ENCODE data around the gene SLC22A5. TPM values are rescaled to one million over a fixed set of nuclear protein-coding genes. Genes with fewer than 3 reads are reported as not detected.
A peak's percentile ranks its signal among the peaks of the same experiment; 100 is the strongest.

SLC22A5 gene
- total and polyA plus RNA-seq, 2 experiments from 2014 or later: 14.7 to 20.8 TPM

DNA sequence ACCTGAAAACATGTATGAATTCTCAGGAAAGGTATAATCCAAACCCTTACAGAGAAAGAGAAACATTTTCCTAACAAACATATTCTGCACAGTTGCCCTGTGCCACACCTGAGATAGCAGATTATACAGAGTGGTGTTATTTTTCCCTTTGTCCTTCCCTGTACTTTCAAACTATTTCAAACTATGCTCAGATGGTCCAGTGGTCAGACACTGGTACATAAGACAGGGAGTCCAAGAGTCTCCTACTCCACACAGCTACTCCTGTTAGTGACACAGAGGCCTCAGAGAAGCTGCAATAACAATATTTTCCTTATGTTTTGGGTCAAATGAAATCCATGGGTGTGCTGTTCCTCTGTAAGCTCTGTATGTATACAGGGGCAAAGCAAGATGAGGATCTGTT lies 30.0 kb upstream of the SLC22A5 start:
- Histone ChIP-seq H2AFZ (no peak overlapping the region), H3K79me2 (no peaks in the 10 kb centered on the region), H3K4me1 (ENCODE audit: insufficient read depth) (peaks cover 13% of the 10 kb centered on the region), H3K4me2 (no peak overlapping the region), H3K4me3 (no peak overlapping the region), H3K27me3 (no peaks in the 10 kb centered on the region), H3K9me3 (ENCODE audit: low read depth) (no peaks in the 10 kb centered on the region), H4K20me1 (ENCODE audit: insufficient read depth, poor library complexity, severe bottlenecking) (no peaks in the 10 kb centered on the region), H3K9me2 (replicated peaks; ENCODE audit: insufficient read depth) (no peaks in the 10 kb centered on the region), H3K27ac (peak overlapping the region; percentile 42), H3K36me3 (replicated peaks; ENCODE audit: insufficient read depth, low read depth) (no peaks in the 10 kb centered on the region)
- DNase-seq (ENCODE audit: low spot score): no peak
- TF ChIP-seq EZH2 (IDR thresholded peaks at IDR 0.05; ENCODE audit: borderline replicate concordance) (no peak), EZH2phosphoT487 (IDR thresholded peaks at IDR 0.05; ENCODE audit: low read depth, severe bottlenecking, unreplicated experiment) (no peak)
- TF ChIP-seq, protein P1, sequence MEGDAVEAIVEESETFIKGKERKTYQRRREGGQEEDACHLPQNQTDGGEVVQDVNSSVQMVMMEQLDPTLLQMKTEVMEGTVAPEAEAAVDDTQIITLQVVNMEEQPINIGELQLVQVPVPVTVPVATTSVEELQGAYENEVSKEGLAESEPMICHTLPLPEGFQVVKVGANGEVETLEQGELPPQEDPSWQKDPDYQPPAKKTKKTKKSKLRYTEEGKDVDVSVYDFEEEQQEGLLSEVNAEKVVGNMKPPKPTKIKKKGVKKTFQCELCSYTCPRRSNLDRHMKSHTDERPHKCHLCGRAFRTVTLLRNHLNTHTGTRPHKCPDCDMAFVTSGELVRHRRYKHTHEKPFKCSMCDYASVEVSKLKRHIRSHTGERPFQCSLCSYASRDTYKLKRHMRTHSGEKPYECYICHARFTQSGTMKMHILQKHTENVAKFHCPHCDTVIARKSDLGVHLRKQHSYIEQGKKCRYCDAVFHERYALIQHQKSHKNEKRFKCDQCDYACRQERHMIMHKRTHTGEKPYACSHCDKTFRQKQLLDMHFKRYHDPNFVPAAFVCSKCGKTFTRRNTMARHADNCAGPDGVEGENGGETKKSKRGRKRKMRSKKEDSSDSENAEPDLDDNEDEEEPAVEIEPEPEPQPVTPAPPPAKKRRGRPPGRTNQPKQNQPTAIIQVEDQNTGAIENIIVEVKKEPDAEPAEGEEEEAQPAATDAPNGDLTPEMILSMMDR (IDR thresholded peaks at IDR 0.05; ENCODE audit: poor library complexity): no peak

DNA sequence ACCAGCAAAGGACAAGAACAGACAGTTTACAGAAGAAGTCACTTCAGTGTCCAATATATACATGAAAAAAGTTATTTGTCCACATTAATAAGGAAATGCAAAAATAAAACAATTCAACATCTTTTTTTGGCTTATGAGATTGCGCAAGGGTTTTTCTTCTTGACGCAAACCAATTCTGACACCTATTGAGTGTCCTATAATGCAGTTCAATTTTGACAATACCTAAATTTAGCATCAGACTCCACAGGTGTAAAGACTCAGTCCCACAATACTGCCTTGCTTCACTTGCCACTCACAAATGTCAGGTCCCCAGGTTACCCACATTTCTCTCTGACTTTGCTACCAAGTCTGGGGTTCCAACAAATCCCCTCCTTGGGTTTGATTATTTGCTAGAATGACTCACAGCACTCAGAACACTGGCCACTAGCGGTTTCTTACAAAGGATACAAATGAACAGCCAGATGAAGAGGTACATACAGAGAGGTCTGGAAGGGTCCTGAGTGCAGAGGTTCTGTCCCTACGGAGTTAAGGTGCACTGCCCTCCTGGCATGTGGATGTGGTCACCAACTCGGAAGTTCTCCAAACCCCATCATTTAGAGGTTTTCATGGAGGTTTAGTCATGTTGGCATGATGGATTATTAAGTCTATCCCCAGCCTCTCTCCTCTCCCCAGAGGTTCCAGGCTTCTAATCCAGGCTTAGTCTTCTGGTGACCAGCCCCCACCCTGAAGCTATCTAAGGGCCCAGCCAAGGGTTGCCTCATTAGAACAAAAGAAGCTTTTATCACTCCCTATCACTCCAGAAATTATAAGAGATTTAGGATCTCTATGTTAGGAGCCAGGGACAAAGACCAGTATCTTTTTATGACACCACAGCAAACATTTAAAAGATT lies 27.0 kb upstream of the SLC22A5 start:
- Histone ChIP-seq H3K4me3 (no peak overlapping the region), H2AFZ (no peak overlapping the region), H3K4me1 (ENCODE audit: insufficient read depth) (peaks cover 13% of the 10 kb centered on the region), H3K36me3 (replicated peaks; ENCODE audit: insufficient read depth, low read depth) (no peaks in the 10 kb centered on the region), H3K27ac (no peak overlapping the region), H3K9me2 (replicated peaks; ENCODE audit: insufficient read depth) (no peaks in the 10 kb centered on the region), H3K79me2 (no peaks in the 10 kb centered on the region), H3K4me2 (no peak overlapping the region), H3K27me3 (no peaks in the 10 kb centered on the region), H4K20me1 (ENCODE audit: insufficient read depth, poor library complexity, severe bottlenecking) (no peaks in the 10 kb centered on the region), H3K9me3 (ENCODE audit: low read depth) (no peaks in the 10 kb centered on the region)
- TF ChIP-seq EZH2phosphoT487 (IDR thresholded peaks at IDR 0.05; ENCODE audit: low read depth, severe bottlenecking, unreplicated experiment) (no peak), EZH2 (IDR thresholded peaks at IDR 0.05; ENCODE audit: borderline replicate concordance) (no peak)
- TF ChIP-seq, protein P1 (IDR thresholded peaks at IDR 0.05; ENCODE audit: poor library complexity): peak; percentile 19
- no peak for DNase-seq (ENCODE audit: low spot score)
- WGBS (ENCODE audit: low lambda C conversion rate, missing lambda C conversion rate): 76% methylated on average over 5 of the region's 5 CpGs

DNA sequence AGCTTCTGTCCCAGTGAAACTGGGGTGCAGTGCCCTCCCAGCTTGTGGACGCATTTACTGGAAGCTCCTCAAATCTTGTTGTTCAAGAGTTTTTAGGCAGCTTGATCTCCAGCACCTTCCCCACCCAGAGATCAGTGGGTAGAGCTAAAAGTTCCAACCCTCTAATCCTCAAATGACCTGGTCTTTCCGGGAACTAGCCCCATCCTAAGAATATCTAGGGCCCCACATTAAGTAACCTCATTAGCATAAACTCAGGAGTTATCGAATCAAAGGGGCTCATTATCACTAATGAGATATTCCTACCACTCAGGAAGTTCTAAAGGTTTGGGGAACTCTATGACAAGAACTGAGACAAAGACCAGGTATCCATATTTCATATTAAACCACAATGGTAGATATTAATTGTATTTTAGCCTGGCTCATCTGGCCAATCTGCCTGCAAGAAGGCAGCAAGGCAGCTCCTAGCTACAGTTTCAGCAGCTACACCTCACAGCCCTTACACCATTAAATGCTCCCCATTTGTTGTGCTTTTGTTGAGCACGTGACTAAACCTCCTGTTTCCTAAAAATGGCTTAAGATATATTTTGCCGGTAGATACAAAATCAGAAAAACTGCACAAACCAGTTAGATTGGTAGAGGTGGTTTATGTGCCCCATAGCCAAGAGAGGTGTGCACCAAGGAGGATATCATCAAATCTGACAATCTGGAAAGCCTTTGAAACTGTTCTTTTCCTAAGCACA lies 24.6 kb upstream of the SLC22A5 start:
- Histone ChIP-seq H3K9me3 (ENCODE audit: low read depth) (no peaks in the 10 kb centered on the region), H4K20me1 (ENCODE audit: insufficient read depth, poor library complexity, severe bottlenecking) (no peaks in the 10 kb centered on the region), H3K27ac (no peak overlapping the region), H3K9me2 (replicated peaks; ENCODE audit: insufficient read depth) (no peaks in the 10 kb centered on the region), H3K36me3 (replicated peaks; ENCODE audit: insufficient read depth, low read depth) (no peaks in the 10 kb centered on the region), H3K4me1 (ENCODE audit: insufficient read depth) (peaks cover 6% of the 10 kb centered on the region), H2AFZ (no peak overlapping the region), H3K4me2 (no peak overlapping the region), H3K79me2 (no peaks in the 10 kb centered on the region), H3K27me3 (no peaks in the 10 kb centered on the region), H3K4me3 (no peak overlapping the region)
- no peak for DNase-seq (ENCODE audit: low spot score)
- TF ChIP-seq EZH2 (IDR thresholded peaks at IDR 0.05; ENCODE audit: borderline replicate concordance): no peak
- TF ChIP-seq, protein P1 (IDR thresholded peaks at IDR 0.05; ENCODE audit: poor library complexity): no peak
- no peak for TF ChIP-seq EZH2phosphoT487 (IDR thresholded peaks at IDR 0.05; ENCODE audit: low read depth, severe bottlenecking, unreplicated experiment)
- 87% methylated on average over 5 of the region's 5 CpGs for WGBS (ENCODE audit: low lambda C conversion rate, missing lambda C conversion rate)

Data from hepatocyte (in vitro differentiated cells).